VCaP (cell line): ENCODE results near the gene HOXB7.

Experiments used
- H3K27ac ChIP-seq: fragments of 450-650 bp; 2 replicates; pipeline ENCODE4 v1.5.1; 2017
- TF ChIP-seq, protein P1 (sequence below): fragments of 450-650 bp; conservative IDR thresholded peaks from 2 replicates; pipeline ENCODE4 v1.5.1; 2017; ENCODE audit warnings: mild to moderate bottlenecking, moderate library complexity

HOXB7 gene

DNA sequence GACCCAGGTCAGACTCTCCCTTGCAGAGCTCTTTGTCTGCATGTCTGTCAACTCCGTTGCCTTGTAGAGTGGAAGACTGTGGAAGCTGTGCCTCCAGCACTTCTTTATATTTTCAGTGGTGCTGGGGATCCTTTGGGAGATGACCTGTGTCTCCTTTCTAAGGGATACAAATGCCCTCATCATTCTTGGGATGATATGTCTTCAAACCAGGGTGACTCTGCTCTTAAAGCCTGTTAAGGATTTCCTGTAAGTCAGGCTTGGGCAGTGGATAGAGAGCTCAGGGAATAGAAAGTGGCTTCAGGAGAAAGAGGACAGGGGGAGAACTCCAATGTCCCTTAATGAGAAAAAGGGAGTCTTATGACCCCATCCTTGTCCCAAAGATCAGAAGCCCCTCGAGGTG lies 22.3 kb downstream of the HOXB7 start:
- TF ChIP-seq, protein P1, sequence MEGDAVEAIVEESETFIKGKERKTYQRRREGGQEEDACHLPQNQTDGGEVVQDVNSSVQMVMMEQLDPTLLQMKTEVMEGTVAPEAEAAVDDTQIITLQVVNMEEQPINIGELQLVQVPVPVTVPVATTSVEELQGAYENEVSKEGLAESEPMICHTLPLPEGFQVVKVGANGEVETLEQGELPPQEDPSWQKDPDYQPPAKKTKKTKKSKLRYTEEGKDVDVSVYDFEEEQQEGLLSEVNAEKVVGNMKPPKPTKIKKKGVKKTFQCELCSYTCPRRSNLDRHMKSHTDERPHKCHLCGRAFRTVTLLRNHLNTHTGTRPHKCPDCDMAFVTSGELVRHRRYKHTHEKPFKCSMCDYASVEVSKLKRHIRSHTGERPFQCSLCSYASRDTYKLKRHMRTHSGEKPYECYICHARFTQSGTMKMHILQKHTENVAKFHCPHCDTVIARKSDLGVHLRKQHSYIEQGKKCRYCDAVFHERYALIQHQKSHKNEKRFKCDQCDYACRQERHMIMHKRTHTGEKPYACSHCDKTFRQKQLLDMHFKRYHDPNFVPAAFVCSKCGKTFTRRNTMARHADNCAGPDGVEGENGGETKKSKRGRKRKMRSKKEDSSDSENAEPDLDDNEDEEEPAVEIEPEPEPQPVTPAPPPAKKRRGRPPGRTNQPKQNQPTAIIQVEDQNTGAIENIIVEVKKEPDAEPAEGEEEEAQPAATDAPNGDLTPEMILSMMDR, result no peak
- H3K27ac ChIP-seq, result peak overlapping the region; percentile 45; the same call in 1 of the 2 replicates

- H3K27ac ChIP-seq, result peak overlapping the region; percentile 45
These were observed 22.8 kb downstream of the HOXB7 start for GRCh38 chr17:48588074-48588415.

DNA sequence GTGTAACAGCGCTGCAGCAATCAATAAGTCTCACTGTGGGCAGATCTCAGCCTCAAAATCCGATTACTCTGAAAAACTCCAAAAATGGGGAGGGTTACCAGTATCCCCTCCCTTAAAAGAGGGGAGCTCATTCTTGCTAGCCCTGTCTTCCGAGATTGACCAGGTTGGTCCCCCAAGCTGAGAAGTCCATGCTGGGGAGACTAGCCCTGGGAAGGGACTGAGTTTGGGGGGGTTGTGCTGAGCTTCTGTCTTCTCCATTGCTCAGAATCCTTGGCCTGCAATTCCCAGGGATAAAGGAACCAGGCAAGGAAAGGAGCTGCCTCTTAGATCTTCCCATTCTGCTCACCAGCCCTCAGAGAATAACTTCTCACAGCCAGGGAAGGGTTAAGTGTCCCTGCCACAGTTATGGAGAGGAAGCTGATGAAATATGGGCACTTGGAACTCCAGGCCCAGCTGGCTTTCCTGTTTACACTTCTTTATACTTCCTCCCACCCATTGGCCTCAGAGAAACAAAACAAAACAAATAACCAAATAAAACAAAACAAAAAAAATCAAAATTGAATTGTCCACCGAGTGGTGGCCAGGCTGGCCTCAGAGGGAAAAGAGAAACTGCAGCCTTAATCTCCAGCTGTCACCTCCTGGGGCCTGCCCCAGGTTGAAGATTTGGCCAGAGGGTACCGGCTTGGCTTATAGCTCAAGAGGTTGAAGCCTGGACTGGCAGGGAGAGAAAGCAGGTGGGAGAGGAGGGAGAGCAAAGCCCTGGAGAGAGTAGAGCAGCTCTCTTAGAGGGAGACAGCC lies 23.3 kb downstream of the HOXB7 start:
- TF ChIP-seq, protein P1, result no peak
- peak overlapping the region; percentile 45 for H3K27ac ChIP-seq

More at GRCh38 chr17:48588074-48588415, 22.8 kb downstream of the HOXB7 start:
- TF ChIP-seq, protein P1, result no peak

- TF ChIP-seq, protein P1, result no peak
- H3K27ac ChIP-seq, result no peak overlapping the region; the same call in 1 of the 2 replicates
These were observed 24.2 kb downstream of the HOXB7 start for GRCh38 chr17:48586355-48587258.

DNA sequence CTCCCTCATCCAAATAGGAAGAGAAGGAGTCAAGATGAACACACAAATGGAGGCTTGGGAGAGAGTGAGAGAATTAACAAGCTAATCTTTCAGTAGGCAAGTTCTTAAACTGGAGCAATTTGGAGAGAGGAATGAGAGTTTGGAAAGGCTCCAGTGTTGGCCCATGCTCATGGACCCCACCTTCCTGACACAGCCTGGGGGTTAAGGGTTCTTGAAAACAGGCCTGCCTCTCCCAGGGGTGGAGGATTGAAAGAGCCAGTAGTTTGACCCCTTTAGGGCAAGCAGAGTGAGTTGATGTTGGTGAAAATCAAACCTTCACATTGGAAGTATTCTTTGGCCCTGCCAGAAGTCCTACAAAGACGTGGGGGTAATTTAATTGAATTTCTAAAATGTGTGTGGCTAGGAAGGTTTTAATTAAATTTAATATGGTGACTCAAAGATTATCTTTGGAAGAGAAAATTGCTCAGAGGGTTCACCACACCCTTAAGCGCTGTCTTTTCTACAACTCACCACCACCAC lies 26.5 kb downstream of the HOXB7 start:
- H3K27ac ChIP-seq, result no peak overlapping the region
- TF ChIP-seq, protein P1, result no peak

DNA sequence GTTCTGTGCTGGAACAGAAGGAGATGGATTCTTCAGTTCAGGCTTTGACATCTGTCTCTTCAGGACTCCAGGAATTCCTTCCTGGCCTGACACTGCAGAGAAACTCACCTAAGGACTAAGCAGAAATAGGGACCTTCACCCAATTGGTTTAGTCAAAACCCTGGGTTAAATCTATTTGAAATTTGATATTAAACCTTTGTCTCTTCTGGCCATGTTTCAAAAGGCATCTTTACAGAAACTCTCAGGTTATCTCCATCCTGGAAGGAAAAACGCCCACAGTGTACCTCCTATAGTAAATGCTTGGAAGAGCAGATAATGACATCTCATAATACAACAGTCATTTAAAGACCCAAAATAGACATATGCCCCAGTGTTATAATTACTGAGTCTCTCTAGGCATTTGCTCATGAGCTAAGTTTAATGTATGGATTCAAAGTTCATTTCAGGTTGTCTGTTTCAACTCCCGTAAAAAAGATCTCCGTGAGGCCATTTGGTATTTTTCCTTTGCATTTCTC lies 27.1 kb downstream of the HOXB7 start:
- no peak overlapping the region for H3K27ac ChIP-seq
- TF ChIP-seq, protein P1, result no peak

GRCh38 chr17:48582750-48583069 lies 28.1 kb downstream of the HOXB7 start:
- no peak overlapping the region for H3K27ac ChIP-seq
- TF ChIP-seq, protein P1, result no peak
